NCI-H2107 treated with DMSO at 0.1 percent for 48 hours (cell line): ENCODE results near the gene GABRD.

ENCODE experiments used
- DNase-seq: peaks from one replicate; lab custom pipeline; 2025; ENCODE audit not compliant: unreplicated experiment; lab: John Stamatoyannopoulos, UW

The GABRD gene

GRCh38 chr1:2038229-2038628 is 19.1 kb downstream of the GABRD start:
- DNase-seq = no peak

- no peak for DNase-seq
Measured at GRCh38 chr1:2039251-2039650, 20.1 kb downstream of the GABRD start.

- DNase-seq = no peak
Measured at GRCh38 chr1:2041305-2041704, 22.2 kb downstream of the GABRD start.

- DNase-seq = no peak
Measured at GRCh38 chr1:2041887-2042286, 22.7 kb downstream of the GABRD start.

- no peak for DNase-seq
Measured at GRCh38 chr1:2042830-2043773, 24.0 kb downstream of the GABRD start.

GRCh38 chr1:2043886-2044285 is 24.7 kb downstream of the GABRD start:
- DNase-seq = no peak

GRCh38 chr1:2044510-2045319 is 25.6 kb downstream of the GABRD start:
- DNase-seq = no peak

GRCh38 chr1:2045468-2046173 is 26.5 kb downstream of the GABRD start:
- DNase-seq = no peak

- DNase-seq = no peak
Measured at GRCh38 chr1:2046174-2046917, 27.2 kb downstream of the GABRD start.

- no peak for DNase-seq
Measured at GRCh38 chr1:2046953-2047748, 28.0 kb downstream of the GABRD start.

GRCh38 chr1:2047749-2048729 is 28.9 kb downstream of the GABRD start:
- no peak for DNase-seq

- no peak for DNase-seq
Measured at GRCh38 chr1:2049225-2049717, 30.1 kb downstream of the GABRD start.

- peak; percentile 11 for DNase-seq
Measured at GRCh38 chr1:2049718-2050431, 30.7 kb downstream of the GABRD start, which contains the start of gene PRKCZ. PRKCZ (plus strand) TSS chr1:2050411; CDS start chr1:2050631, 220 bp downstream.

- no peak for DNase-seq
Measured at GRCh38 chr1:2050461-2050792, 31.3 kb downstream of the GABRD start.

GRCh38 chr1:2050793-2051682 is 31.9 kb downstream of the GABRD start:
- no peak for DNase-seq

- no peak for DNase-seq
Measured at GRCh38 chr1:2052054-2052679, 33.0 kb downstream of the GABRD start.
